MM.1S (cell line): ENCODE measurements around the gene GEMIN4.

Experiments
- DNase-seq: peaks from one replicate; pipeline ENCODE4 v3.0.0-alpha.2; 2015
- H2AFZ ChIP-seq: fragments of 300-600 bp; sonication (generic); 2 replicates; pipeline ENCODE4 v1.6.0; 2016; ENCODE audit warnings: antibody characterized with exemption, low read length
- H3F3A ChIP-seq: fragments of 300-600 bp; sonication (generic); 2 replicates; pipeline ENCODE4 v1.6.1; 2016; ENCODE audit warnings: mild to moderate bottlenecking, antibody characterized with exemption, low read length, moderate library complexity, mixed read lengths; ENCODE audit not compliant: insufficient read depth
- H3K27ac ChIP-seq: fragments of 300-600 bp; sonication (generic); 2 replicates; pipeline ENCODE4 v1.5.1; 2016; ENCODE audit warnings: mild to moderate bottlenecking, low read length
- H3K27me3 ChIP-seq: fragments of 300-600 bp; sonication (generic); replicated peaks from 2 replicates; pipeline ENCODE4 v1.6.0; 2016; ENCODE audit warnings: low read length; ENCODE audit not compliant: insufficient read depth
- H3K36me3 ChIP-seq: fragments of 300-600 bp; sonication (generic); replicated peaks from 2 replicates; pipeline ENCODE4 v1.6.1; 2016; ENCODE audit warnings: mild to moderate bottlenecking, low read length, mixed read lengths; ENCODE audit not compliant: insufficient read depth
- H3K4me1 ChIP-seq: fragments of 300-600 bp; sonication (generic); 2 replicates; pipeline ENCODE4 v1.6.1; 2016; ENCODE audit warnings: low read length, mixed read lengths
- H3K4me2 ChIP-seq: fragments of 300-600 bp; sonication (generic); 2 replicates; pipeline ENCODE4 v1.6.0; 2016; ENCODE audit warnings: low read depth, low read length
- H3K4me3 ChIP-seq: fragments of 300-600 bp; sonication (generic); 2 replicates; pipeline ENCODE4 v1.5.1; 2016; ENCODE audit warnings: low read length, mixed read lengths
- H3K79me2 ChIP-seq: fragments of 300-600 bp; sonication (generic); 2 replicates; pipeline ENCODE4 v1.6.1; 2016; ENCODE audit warnings: mixed run types, low read length, mixed read lengths
- H3K9ac ChIP-seq: fragments of 300-600 bp; sonication (generic); 2 replicates; pipeline ENCODE4 v1.6.1; 2016; ENCODE audit warnings: low read length, mixed read lengths
- H3K9me2 ChIP-seq: fragments of 300-600 bp; sonication (generic); replicated peaks from 2 replicates; pipeline ENCODE4 v1.6.1; 2016; ENCODE audit warnings: mild to moderate bottlenecking, low read length, mixed read lengths; ENCODE audit not compliant: insufficient read depth
- H3K9me3 ChIP-seq: fragments of 300-600 bp; sonication (generic); replicated peaks from 2 replicates; pipeline ENCODE4 v1.6.1; 2016; ENCODE audit warnings: mild to moderate bottlenecking, low read length, mixed read lengths; ENCODE audit not compliant: insufficient read depth
- H4K20me1 ChIP-seq: fragments of 300-600 bp; sonication (generic); 2 replicates; pipeline ENCODE4 v1.6.1; 2016; ENCODE audit warnings: mild to moderate bottlenecking, low read length, moderate library complexity, mixed read lengths; ENCODE audit not compliant: insufficient read depth
- EZH2 ChIP-seq: fragments of 300-600 bp; sonication (generic); optimal IDR thresholded peaks from 2 replicates; pipeline ENCODE3; 2017; ENCODE audit warnings: low read depth, mild to moderate bottlenecking, antibody characterized with exemption, low read length, mixed read lengths
- EZH2phosphoT487 ChIP-seq: fragments of 300-600 bp; sonication (generic); IDR thresholded peaks from 2 replicates; pipeline ENCODE4 v1.6.1; 2018; ENCODE audit warnings: antibody characterized with exemption, low read length
- TF ChIP-seq, protein P1 (sequence below): fragments of 300-600 bp; sonication (generic); IDR thresholded peaks from 2 replicates; pipeline ENCODE4 v1.5.1; 2016; ENCODE audit warnings: antibody characterized with exemption, low read length, mixed read lengths

The GEMIN4 gene

DNA sequence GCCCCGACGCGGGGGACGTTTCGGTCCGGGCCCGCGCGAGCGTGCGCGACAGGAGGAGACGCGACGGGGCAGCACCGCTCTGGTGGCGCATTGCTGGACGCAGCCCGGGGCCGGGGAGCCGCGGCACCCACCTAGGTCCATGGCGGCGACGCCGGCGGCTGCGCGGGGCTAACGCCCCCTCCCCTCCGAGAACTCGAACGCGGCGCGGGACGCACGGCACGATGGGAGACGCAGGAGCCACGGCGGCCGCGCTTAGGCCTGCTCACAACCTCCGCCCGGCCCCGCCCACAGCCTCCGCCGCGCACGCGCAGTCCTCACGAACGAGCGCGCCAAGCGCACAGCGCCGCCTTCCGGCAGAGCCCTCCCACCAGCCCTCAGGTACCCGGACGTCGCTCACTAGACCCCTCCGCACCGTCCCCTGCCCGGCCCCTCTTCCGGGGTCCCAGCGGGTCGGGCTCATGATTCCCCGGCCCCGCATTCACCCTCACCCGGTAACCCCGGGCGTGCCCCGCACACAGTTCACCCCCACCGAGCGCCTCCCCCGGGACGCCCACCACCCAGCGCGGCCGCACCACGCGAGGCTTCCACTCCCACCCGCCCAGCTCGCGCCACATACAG lies at the start of gene GEMIN4:
TSS of gene GEMIN4 (minus strand) at position 263 of the 618 bp plus-strand sequence. CDS start at position 141, 122 bp downstream.
- no peaks in the 10 kb centered on the region for H3K9me3 ChIP-seq
- peak within 1 kb of the TSS; percentile 99 for H2AFZ ChIP-seq
- H3F3A ChIP-seq = 0 out of 2 replicates have a peak, but pooled peaks cover 5% of the 10 kb centered on the region
- H3K4me2 ChIP-seq = peak within 1 kb of the TSS; percentile 85
- H3K4me3 ChIP-seq = peak within 1 kb of the TSS; percentile 65
- peaks cover 1% of the 10 kb centered on the region for H3K36me3 ChIP-seq
- no peaks in the 10 kb centered on the region for H4K20me1 ChIP-seq
- H3K79me2 ChIP-seq = peaks cover 43% of the 10 kb centered on the region
- peak; percentile 90 for DNase-seq
- no peaks in the 10 kb centered on the region for H3K9me2 ChIP-seq
- H3K27ac ChIP-seq = no peak within 1 kb of the TSS; the same call in 1 of the 2 replicates
- H3K4me1 ChIP-seq = peaks cover 7% of the 10 kb centered on the region; the same call in 1 of the 2 replicates
- no peaks in the 10 kb centered on the region for H3K27me3 ChIP-seq
- TF ChIP-seq, protein P1, sequence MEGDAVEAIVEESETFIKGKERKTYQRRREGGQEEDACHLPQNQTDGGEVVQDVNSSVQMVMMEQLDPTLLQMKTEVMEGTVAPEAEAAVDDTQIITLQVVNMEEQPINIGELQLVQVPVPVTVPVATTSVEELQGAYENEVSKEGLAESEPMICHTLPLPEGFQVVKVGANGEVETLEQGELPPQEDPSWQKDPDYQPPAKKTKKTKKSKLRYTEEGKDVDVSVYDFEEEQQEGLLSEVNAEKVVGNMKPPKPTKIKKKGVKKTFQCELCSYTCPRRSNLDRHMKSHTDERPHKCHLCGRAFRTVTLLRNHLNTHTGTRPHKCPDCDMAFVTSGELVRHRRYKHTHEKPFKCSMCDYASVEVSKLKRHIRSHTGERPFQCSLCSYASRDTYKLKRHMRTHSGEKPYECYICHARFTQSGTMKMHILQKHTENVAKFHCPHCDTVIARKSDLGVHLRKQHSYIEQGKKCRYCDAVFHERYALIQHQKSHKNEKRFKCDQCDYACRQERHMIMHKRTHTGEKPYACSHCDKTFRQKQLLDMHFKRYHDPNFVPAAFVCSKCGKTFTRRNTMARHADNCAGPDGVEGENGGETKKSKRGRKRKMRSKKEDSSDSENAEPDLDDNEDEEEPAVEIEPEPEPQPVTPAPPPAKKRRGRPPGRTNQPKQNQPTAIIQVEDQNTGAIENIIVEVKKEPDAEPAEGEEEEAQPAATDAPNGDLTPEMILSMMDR = peak; percentile 75
- TF ChIP-seq EZH2phosphoT487 = no peak
- H3K9ac ChIP-seq = peak within 1 kb of the TSS; percentile 92

DNA sequence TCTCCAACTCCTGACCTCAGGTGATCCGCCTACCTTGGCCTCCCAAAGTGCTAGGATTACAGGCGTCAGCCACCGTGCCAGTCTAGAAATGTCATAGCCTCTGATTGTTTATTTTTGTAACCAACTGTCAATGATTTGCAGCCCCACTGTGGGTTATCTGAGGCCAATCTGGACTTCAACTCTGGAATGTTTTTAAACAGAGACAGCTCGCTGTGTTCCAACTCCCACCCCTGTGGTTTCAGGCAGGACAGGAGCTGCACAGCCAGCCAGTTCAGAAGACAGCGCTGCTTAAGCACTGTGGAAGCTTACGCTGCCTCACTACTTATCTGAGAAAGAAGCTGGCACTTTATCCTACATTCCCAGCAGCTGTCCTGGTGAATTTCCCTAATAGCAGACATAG lies 49.6 kb upstream of the GEMIN4 start:
- Histone ChIP-seq H3K27ac (no peak overlapping the region), H3K4me2 (no peak overlapping the region), H3K9ac (no peak overlapping the region), H2AFZ (no peak overlapping the region), H3K9me3 (no peaks in the 10 kb centered on the region), H3K36me3 (no peaks in the 10 kb centered on the region), H3F3A (no peaks in the 10 kb centered on the region), H3K79me2 (no peaks in the 10 kb centered on the region), H3K4me1 (no peaks in the 10 kb centered on the region), H3K27me3 (peaks cover 89% of the 10 kb centered on the region), H3K9me2 (no peaks in the 10 kb centered on the region), H3K4me3 (no peak overlapping the region), H4K20me1 (no peaks in the 10 kb centered on the region)
- TF ChIP-seq EZH2 (no peak), EZH2phosphoT487 (no peak)
- TF ChIP-seq, protein P1 = no peak
- DNase-seq = no peak

DNA sequence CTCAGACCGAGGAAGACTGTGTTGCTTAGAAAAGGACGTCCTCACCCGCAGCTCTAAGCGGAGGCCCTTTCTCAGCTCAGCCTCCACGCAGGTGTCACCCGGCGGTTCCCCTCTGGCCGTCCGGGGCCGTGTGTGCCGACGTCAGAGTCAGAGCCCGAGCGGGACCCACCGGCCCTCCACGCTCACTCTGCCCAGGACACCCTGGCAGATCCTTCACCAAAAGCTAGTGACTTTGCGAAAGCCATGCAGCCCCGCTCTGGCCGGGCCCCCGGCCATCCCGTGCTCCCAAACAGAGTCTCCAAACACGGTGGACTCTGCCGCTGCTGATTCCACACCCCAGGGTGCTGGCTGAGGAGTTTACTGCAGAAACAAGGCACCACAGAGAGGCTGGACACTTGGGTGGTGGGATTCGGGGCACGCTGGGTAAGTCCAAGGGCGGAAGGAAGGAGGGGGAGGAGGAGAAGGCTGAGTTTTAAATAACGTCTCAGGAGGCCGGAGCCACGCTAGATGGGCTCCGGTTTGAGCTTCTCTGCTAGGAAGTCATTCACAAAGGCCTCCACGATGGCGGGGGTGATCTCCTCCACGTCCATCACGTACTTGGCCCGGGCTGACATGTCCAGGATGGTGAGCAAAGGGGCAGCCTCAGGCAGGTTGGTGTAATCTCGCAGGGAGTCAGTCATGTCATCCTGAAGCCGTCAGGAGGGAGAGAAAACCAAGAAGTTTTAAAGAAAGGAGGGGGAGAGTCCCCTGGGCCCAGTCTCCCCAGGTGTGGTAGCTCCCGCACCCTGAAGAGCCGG lies 48.6 kb upstream of the GEMIN4 start:
- peak; percentile 29 for TF ChIP-seq EZH2
- TF ChIP-seq, protein P1 = no peak
- TF ChIP-seq EZH2phosphoT487 = no peak
- H3K4me2 ChIP-seq = no peak overlapping the region
- no peaks in the 10 kb centered on the region for H3K36me3 ChIP-seq
- no peak overlapping the region for H2AFZ ChIP-seq
- H3K79me2 ChIP-seq = no peaks in the 10 kb centered on the region
- H3K27me3 ChIP-seq = peaks cover 84% of the 10 kb centered on the region
- no peak overlapping the region for H3K9ac ChIP-seq
- no peak overlapping the region for H3K4me3 ChIP-seq
- H3K9me2 ChIP-seq = no peaks in the 10 kb centered on the region
- no peak for DNase-seq
- H4K20me1 ChIP-seq = no peaks in the 10 kb centered on the region
- no peaks in the 10 kb centered on the region for H3K9me3 ChIP-seq
- no peaks in the 10 kb centered on the region for H3F3A ChIP-seq
- no peak overlapping the region for H3K27ac ChIP-seq
- H3K4me1 ChIP-seq = no peaks in the 10 kb centered on the region
